Testis (tissue), 3 donors: ENCODE measurements around the gene RABL2A. TPM values are rescaled to one million over a fixed set of nuclear protein-coding genes. Genes with fewer than 3 reads are reported as not detected.

Source experiments
- DNase-seq: peaks from one replicate; pipeline ENCODE4 v3.0.0-alpha.2; 2019
- H3K27ac ChIP-seq, 2 donors: fragments of 200-600 bp; sonication (generic); one replicate each; pipeline ENCODE4 v1.5.1; 2019
- H3K27me3 ChIP-seq: fragments of 200-600 bp; sonication (generic); one replicate; pipeline ENCODE4 v1.5.1; 2019
- H3K36me3 ChIP-seq: fragments of 200-600 bp; sonication (generic); one replicate; pipeline ENCODE4 v1.5.1; 2017; ENCODE audit warnings: low read depth; ENCODE audit errors: missing control alignments
- H3K4me1 ChIP-seq: fragments of 200-600 bp; sonication (generic); one replicate; pipeline ENCODE4 v1.5.1; 2019
- H3K4me3 ChIP-seq, 2 donors: fragments of 200-600 bp; sonication (generic); one replicate each; pipeline ENCODE4 v1.5.1; 2017 to 2019
- H3K9me3 ChIP-seq: fragments of 200-600 bp; sonication (generic); one replicate; pipeline ENCODE4 v1.5.1; 2017
- CTCF ChIP-seq, 3 experiments: fragments of 450-650 bp in 2 of 3; fragments of 200-600 bp in 1 of 3; sonication (generic) in 1 of 3; IDR thresholded peaks; one replicate each; pipeline ENCODE4 v1.5.1; 2016 to 2019; ENCODE audit warnings: antibody characterized with exemption in 3 of 3, mild to moderate bottlenecking in 2 of 3, moderate library complexity in 1 of 3
- POLR2A ChIP-seq: fragments of 450-650 bp; IDR thresholded peaks from one replicate; pipeline ENCODE4 v1.6.1; 2017; ENCODE audit warnings: antibody characterized with exemption, mild to moderate bottlenecking, moderate library complexity
- WGBS, 2 donors: methylation state at CpG; one replicate each; pipeline ENCODE4 v1.1.5; 2018; 5-methylcytosine and 5-hydroxymethylcytosine counted together
- intact Hi-C: fragments of 100-400 bp; cut with DNase I; formaldehyde crosslinking; loops from one replicate; pipeline ENCODE4 v1.15.1; 2023; ENCODE audit warnings: low total_unique reads
- polyA plus RNA-seq: library from polyadenylated mRNA; stranded (reverse); fragments of 350-450 nt; fragmentation: Illumina TruSeq; extraction: RNeasy Lipid Tissue Mini Kit (QIAGEN cat#74804); gene quantifications from one replicate; pipeline ENCODE4 v1.2.3, GENCODE V29; 2014; ENCODE audit warnings: low read depth, low replicate concordance; ENCODE audit not compliant: insufficient read depth
- total RNA-seq, 2 donors: library from RNA; depleted of rRNA; stranded (reverse); fragments of >200 nt; gene quantifications; one replicate each; pipeline ENCODE4 v1.2.3, GENCODE V29; 2016

Gene RABL2A
- total and polyA plus RNA-seq, 3 donors from 2014 or later, result 31.9 to 41.7 (median 36.3) TPM

DNA sequence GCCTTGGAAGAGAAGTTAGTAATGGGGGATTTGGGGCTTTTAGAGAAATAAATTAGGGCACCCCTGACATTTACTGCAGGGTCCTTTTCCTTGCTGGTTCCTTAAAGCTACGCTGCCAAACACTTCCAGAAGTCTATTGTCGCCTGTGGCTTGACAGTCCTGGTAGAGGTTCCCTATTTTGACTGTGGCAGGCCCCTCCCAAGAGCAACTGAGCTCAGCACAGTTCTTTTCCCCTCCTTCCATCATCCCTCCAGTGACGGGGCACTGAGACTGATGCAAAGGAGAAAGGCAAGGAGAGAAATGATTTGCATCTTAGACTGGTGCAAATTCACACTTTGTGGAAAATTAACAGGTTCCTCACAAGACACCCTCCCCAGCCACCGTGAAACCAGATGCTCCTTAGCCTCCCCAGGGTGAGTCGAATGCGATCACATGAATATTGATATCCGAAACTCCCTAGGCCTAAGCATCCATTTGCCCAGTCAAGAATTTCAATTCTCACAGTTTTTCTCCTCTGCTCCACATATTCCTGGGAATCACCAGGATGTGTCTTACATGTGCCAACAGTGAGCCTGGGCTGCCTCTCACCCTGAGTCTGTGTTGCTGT, 45.4 kb downstream of the RABL2A start:
- TF ChIP-seq CTCF (IDR thresholded peaks at IDR 0.05) (no peak), POLR2A (no peak)
- Histone ChIP-seq H3K4me1 (no peaks in the 10 kb centered on the region), H3K9me3 (no peaks in the 10 kb centered on the region), H3K27ac (no peak overlapping the region), H3K27me3 (no peaks in the 10 kb centered on the region), H3K36me3 (no peaks in the 10 kb centered on the region), H3K4me3 (no peak overlapping the region)
- intact Hi-C loops, result no loop called here
- DNase-seq, result no peak
- WGBS, 2 donors, result 73 to 77% methylated on average over 7 of the region's 7 CpGs

- DNase-seq, result no peak
- intact Hi-C loops, result no loop called here
- no peaks in the 10 kb centered on the region for H3K36me3 ChIP-seq
- 64 to 73% methylated on average over 8 to 9 of the region's 9 CpGs for WGBS, 2 donors
- H3K4me1 ChIP-seq, result no peaks in the 10 kb centered on the region
- TF ChIP-seq POLR2A, result no peak
- no peak for TF ChIP-seq CTCF (IDR thresholded peaks at IDR 0.05)
- no peak overlapping the region for H3K4me3 ChIP-seq
- no peak overlapping the region for H3K27ac ChIP-seq
- no peaks in the 10 kb centered on the region for H3K27me3 ChIP-seq
- no peaks in the 10 kb centered on the region for H3K9me3 ChIP-seq
Observed at GRCh38 chr2:113675875-113676274, 48.8 kb downstream of the RABL2A start.

GRCh38 chr2:113676623-113677266, 49.7 kb downstream of the RABL2A start:
- TF ChIP-seq CTCF (IDR thresholded peaks at IDR 0.05) (no peak), POLR2A (no peak)
- no peaks in the 10 kb centered on the region for H3K27me3 ChIP-seq
- DNase-seq, result no peak
- WGBS, 2 donors, result 90 to 96% methylated on average over 4 of the region's 4 CpGs
- intact Hi-C loops, result no loop called here
- no peak overlapping the region for H3K4me3 ChIP-seq
- no peaks in the 10 kb centered on the region for H3K9me3 ChIP-seq
- H3K4me1 ChIP-seq, result no peaks in the 10 kb centered on the region
- no peaks in the 10 kb centered on the region for H3K36me3 ChIP-seq
- no peak overlapping the region for H3K27ac ChIP-seq

DNA sequence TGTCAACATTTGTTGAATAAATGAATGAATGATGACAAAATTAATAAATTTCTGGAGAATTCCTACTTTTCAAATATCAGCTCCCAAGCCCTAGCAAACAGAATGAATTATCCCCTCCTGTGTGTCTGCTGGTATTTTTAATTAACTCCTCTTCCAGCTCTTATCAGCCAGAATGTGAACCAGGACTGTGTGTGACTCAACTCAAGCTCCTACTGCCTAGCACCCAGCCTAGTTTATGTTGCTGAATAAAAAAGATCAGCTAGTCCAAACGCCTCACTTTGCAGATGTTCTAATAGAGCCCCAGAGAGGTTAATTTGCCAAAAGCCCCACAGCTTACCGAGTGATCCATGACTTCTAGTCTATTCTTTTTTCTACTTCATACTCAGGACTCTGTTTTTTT, 50.3 kb downstream of the RABL2A start:
- Histone ChIP-seq H3K9me3 (no peaks in the 10 kb centered on the region), H3K27me3 (no peaks in the 10 kb centered on the region), H3K36me3 (no peaks in the 10 kb centered on the region), H3K27ac (no peak overlapping the region), H3K4me1 (no peaks in the 10 kb centered on the region), H3K4me3 (no peak overlapping the region)
- no peak for DNase-seq
- WGBS, 2 donors, result 44 to 52% methylated on average over 2 of the region's 2 CpGs
- intact Hi-C loops, result no loop called here
- no peak for TF ChIP-seq POLR2A
- no peak for TF ChIP-seq CTCF (IDR thresholded peaks at IDR 0.05)

- no peak for DNase-seq
- TF ChIP-seq POLR2A, result no peak
- Histone ChIP-seq H3K36me3 (no peaks in the 10 kb centered on the region), H3K27me3 (no peaks in the 10 kb centered on the region), H3K4me1 (no peaks in the 10 kb centered on the region), H3K4me3 (no peak overlapping the region), H3K27ac (no peak overlapping the region), H3K9me3 (no peaks in the 10 kb centered on the region)
- intact Hi-C loops, result no loop called here
- 86 to 87% methylated on average over 8 of the region's 8 CpGs for WGBS, 2 donors
Observed at GRCh38 chr2:113679457-113679856, 52.4 kb downstream of the RABL2A start.
